GM10266 (cell line): ENCODE measurements around the gene MKI67.

Experiments used
- DNase-seq: peaks from one replicate; pipeline ENCODE4 v3.0.0; 2012; ENCODE audit errors: extremely low spot score
- TF ChIP-seq, protein P1 (sequence below): IDR thresholded peaks from 2 replicates; pipeline ENCODE4 v1.5.1; 2012; ENCODE audit warnings: mild to moderate bottlenecking, low read depth; ENCODE audit not compliant: control insufficient read depth, insufficient read depth; ENCODE audit errors: missing control alignments

Gene MKI67

DNA sequence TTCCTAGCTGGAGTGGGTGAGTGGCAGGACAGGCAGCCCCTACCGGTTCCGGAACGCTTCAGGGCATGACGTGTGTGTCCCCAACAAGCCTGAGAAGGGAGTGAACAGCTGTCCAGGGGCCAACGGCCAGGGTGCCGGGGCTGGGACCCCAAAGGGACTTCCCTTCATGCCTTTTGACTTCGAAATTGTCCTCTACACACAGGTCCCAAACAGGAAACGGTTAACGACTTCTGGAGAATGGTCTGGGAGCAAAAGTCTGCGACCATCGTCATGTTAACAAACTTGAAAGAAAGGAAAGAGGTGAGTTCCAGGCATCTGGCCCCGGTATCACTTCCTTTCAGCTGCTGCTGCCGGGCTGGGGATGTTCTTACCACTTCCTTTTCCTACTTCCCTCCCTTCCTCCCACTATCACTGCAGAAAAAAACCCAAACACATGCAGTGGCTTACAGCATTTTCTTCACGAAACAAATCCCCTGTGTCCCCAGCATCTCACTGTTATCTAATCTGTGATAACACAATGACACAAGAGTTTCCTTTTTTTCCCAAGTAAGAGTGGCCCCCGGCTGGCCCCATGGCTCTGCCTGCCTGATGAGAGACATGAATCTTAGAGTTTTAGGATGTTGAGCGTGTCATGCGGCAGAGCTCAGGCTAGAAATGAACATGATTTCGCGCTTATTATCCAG is 63.2 kb downstream of the MKI67 start:
- DNase-seq, result no peak
- TF ChIP-seq, protein P1, sequence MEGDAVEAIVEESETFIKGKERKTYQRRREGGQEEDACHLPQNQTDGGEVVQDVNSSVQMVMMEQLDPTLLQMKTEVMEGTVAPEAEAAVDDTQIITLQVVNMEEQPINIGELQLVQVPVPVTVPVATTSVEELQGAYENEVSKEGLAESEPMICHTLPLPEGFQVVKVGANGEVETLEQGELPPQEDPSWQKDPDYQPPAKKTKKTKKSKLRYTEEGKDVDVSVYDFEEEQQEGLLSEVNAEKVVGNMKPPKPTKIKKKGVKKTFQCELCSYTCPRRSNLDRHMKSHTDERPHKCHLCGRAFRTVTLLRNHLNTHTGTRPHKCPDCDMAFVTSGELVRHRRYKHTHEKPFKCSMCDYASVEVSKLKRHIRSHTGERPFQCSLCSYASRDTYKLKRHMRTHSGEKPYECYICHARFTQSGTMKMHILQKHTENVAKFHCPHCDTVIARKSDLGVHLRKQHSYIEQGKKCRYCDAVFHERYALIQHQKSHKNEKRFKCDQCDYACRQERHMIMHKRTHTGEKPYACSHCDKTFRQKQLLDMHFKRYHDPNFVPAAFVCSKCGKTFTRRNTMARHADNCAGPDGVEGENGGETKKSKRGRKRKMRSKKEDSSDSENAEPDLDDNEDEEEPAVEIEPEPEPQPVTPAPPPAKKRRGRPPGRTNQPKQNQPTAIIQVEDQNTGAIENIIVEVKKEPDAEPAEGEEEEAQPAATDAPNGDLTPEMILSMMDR, result no peak

DNA sequence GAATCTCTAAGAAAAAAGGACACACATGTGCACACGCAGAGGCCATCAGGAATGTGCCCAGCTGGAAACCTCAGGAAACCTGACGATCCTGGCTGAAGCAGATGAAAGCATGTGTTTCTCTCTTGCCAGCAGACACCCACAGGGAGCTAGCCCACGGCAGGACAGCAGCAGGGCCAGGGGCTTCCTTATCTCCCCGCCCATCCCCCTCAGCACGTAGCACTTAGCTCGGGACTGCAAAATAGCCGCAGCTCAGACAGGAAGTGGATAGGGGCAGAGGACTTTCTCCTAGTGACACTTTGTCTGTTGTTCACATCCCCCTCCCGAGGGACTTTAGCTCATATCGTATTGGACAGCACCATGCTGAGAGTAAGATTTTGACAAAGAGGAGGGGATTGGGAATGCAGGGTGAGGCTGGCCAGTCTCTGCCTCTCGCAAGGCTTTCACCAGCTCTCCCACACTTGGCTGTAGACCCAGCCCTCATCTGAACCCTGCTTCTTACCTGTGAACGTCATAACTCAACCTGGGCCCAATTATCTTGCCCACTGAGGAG is 63.8 kb downstream of the MKI67 start:
- DNase-seq, result no peak
- TF ChIP-seq, protein P1, result no peak

DNA sequence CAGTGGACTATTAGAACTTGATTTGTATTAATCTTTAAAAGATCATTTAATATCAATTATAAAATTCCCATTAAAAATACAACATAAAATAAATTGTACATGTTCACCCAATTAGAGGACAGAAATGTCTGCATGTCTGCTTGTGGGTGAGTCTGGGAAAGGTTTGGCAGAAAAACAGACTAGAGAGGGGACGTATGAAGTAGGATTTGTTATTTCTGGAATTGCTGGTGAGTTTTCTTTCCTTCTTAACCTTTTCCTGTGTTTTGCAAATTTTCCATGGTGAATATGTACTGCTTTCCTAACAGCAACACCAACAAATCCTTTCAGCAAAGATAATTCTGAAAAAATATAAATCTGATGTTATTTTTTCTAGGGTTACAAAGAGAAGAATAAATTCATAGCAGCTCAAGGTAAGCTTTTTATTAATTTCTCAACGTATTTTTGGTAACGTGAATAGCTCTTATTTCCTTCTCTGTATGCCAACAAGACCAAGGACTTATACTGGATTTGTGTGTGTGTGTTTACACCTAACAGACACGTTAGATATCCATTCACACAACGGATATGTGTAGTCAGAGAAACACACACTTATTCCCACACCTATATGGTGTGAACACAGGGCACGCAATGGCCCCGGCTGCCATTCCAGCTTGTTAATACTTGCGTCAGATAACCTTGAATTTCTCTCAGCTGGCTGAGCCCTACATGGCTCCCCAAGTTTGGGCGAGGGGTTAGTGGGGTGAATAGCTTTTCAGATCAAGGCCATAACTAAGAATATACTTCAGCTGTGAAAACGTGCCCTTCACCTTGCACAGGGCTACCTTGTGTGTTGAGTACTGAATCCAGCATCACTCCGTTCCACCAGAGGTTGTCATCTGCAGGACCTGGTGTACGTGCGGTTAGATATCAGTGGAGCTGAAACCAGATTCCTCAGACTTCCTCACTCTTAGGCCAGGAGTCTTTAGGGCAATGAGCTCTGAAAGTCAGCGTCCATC is 64.6 kb downstream of the MKI67 start:
- TF ChIP-seq, protein P1, result no peak

DNA sequence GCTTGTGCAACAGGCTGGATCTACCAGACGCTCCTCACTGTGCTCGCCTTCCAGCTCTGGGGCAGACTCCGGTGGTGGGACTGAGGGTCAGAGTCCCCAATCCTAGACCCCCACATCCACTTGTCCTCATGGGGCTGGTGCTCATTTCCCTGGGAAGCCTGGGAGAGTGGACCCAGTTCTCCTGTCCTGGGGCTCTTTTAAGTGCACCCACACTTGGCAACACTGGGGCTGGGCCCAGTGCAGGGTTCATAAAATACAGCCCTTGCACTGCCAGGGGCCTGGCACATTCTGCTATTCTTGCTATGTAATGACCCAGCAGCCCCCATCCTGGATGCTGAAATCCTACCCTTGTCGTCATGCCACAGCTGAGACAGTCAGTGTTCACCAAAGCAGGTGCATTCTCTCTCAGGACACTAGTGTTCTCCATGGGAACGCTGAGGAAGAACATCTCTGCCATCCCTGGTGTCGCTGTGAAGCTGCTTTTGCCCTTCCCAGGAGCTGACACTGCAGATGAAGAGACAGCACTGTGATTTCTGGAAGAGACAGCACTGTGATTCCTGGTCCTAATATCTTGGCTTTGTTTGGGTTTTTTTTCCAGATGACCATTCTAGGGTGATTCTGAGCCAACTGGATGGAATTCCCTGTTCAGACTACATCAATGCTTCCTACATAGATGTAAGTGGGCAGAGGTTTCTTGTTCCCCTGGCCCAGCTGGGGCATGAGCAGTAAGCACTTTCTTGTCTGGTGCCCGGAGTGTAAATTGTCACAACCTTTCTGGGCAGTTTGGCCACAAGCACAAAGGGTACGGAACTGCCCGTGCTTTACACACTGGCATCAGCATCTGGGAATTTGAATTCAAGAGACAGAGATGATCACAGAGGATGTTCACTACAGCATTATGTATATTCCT is 65.6 kb downstream of the MKI67 start:
- DNase-seq, result no peak
- TF ChIP-seq, protein P1, result no peak

More for the DNA sequence above, 64.6 kb downstream of the MKI67 start:
- no peak for DNase-seq

DNA sequence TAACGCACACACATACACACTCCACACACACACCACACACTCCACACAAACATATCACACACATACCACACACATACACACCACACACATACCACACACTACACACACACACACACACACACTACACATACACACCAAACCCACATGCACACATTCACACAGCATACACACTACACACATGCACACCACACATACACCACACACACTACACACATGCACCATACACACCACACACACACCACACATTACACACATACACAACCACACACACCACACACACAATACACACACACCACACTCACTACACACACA is 66.3 kb downstream of the MKI67 start:
- TF ChIP-seq, protein P1, result no peak
- no peak for DNase-seq

DNA sequence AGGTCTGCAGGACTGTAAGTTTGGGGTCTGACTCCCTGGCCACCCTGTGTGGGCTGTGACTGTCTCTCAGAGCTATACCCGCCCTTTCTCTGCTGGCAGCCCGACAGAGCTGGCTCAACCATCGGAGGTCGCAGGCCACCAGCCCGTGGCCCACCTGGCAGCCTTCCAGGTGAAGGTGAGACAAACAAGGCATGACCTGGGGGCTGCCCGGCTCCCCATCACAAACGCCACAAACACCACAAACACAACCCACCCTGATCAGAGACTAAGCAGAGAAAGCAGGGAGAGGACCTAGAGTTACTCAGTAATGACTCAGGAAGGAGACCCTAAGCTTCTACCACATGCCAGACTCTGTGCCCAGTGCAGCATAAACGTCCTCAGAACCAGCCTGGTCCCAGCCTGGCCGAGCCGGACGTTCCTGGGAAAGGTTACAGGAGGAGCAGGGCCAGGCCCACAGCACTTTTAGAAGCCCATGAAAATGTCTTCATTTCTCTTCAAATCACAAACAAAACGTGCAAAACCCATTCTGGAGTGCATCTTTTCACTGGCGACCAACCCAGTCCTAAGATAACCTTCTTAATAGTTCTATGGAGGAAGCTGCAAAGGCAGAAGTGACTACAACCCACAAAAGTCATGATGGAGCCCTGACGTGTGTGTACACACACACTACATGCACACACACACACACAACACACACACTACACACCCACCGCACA is 66.8 kb downstream of the MKI67 start:
- TF ChIP-seq, protein P1, result no peak
- DNase-seq, result no peak
